IMR-90 (cell line): ENCODE measurements around the gene COL19A1. TPM values are rescaled to one million over a fixed set of nuclear protein-coding genes. Genes with fewer than 3 reads are reported as not detected.

Source experiments
- ATAC-seq: fragments of 200-7000 bp; cut with Tn5 transposase; 2 replicates; pipeline ENCODE4 v1.9.1; 2020; ENCODE audit warnings: low read depth, mild to moderate bottlenecking, moderate library complexity
- BruUV-seq: library from RNA; stranded (reverse); fragments of 400-500 nt; replicated peaks from 2 replicates; lab custom pipeline; 2021; lab: Mats Ljungman, UMichigan
- CTCF ChIA-PET: fragments of 300-600 bp; formaldehyde crosslinking; extraction: SDS; loops from one replicate; lab custom pipeline; 2021; ENCODE audit warnings: antibody characterized with exemption; lab: Yijun Ruan, JAX
- POLR2A ChIA-PET: fragments of 300-600 bp; sonication (Branson Sonifier 250); formaldehyde crosslinking; loops from one replicate; lab custom pipeline; 2022; ENCODE audit warnings: antibody characterized with exemption; ENCODE audit not compliant: unreplicated experiment; lab: Charles Lee
- DNase-seq: peaks from one replicate; pipeline ENCODE4 v3.0.0; 2013
- H2AFZ ChIP-seq: replicated peaks from 2 replicates; pipeline ENCODE3; 2013; ENCODE audit warnings: low read length, mild to moderate bottlenecking; ENCODE audit not compliant: poor library complexity
- H2AK5ac ChIP-seq: 2 replicates; pipeline ENCODE4 v1.6.1; 2013; ENCODE audit warnings: low read depth, low read length, inconsistent platforms
- H2AK9ac ChIP-seq: replicated peaks from 2 replicates; pipeline ENCODE3; 2013; ENCODE audit warnings: mild to moderate bottlenecking, low read depth, low read length, moderate library complexity; ENCODE audit not compliant: poor library complexity
- H2BK120ac ChIP-seq: 2 replicates; pipeline ENCODE4 v1.6.1; 2013; ENCODE audit warnings: low read depth, low read length, inconsistent platforms
- H2BK15ac ChIP-seq: 3 replicates; pipeline ENCODE4 v1.6.1; 2013; ENCODE audit warnings: low read depth, low read length, inconsistent platforms
- H2BK20ac ChIP-seq: 2 replicates; pipeline ENCODE4 v1.6.1; 2013; ENCODE audit warnings: low read depth, mild to moderate bottlenecking, inconsistent platforms, low read length, moderate library complexity
- H2BK5ac ChIP-seq: 2 replicates; pipeline ENCODE4 v1.6.1; 2013; ENCODE audit warnings: mild to moderate bottlenecking, low read depth, low read length, inconsistent platforms; ENCODE audit not compliant: poor library complexity, severe bottlenecking
- H3K14ac ChIP-seq: replicated peaks from 2 replicates; pipeline ENCODE4 v1.6.1; 2013; ENCODE audit warnings: low read depth, low read length, inconsistent platforms
- H3K18ac ChIP-seq: 2 replicates; pipeline ENCODE4 v1.6.1; 2013; ENCODE audit warnings: low read depth, low read length, control low read depth
- H3K23ac ChIP-seq: 2 replicates; pipeline ENCODE4 v1.6.1; 2013; ENCODE audit warnings: low read depth, low read length, inconsistent platforms
- H3K27ac ChIP-seq: 2 replicates; pipeline ENCODE4 v1.5.1; 2013; ENCODE audit warnings: mild to moderate bottlenecking, control low read depth, low read length; ENCODE audit not compliant: insufficient read depth
- H3K27me3 ChIP-seq: 2 replicates; pipeline ENCODE4 v1.6.1; 2013; ENCODE audit warnings: low read length; ENCODE audit not compliant: control insufficient read depth, insufficient read depth
- H3K36me3 ChIP-seq: 2 replicates; pipeline ENCODE4 v1.6.1; 2013; ENCODE audit warnings: low read length, mixed read lengths; ENCODE audit not compliant: control insufficient read depth, insufficient read depth
- H3K4ac ChIP-seq: 2 replicates; pipeline ENCODE4 v1.6.1; 2013; ENCODE audit warnings: low read depth, low read length, inconsistent platforms
- H3K4me1 ChIP-seq: 2 replicates; pipeline ENCODE4 v1.6.1; 2013; ENCODE audit warnings: low read length, mixed read lengths; ENCODE audit not compliant: control insufficient read depth, insufficient read depth
- H3K4me2 ChIP-seq: 2 replicates; pipeline ENCODE4 v1.6.1; 2013; ENCODE audit warnings: low read depth, mild to moderate bottlenecking, control low read depth, low read length, moderate library complexity
- H3K4me3 ChIP-seq: 2 replicates; pipeline ENCODE4 v1.5.1; 2013; ENCODE audit warnings: low read depth, mild to moderate bottlenecking, control low read depth, low read length, moderate library complexity; ENCODE audit not compliant: insufficient read depth
- H3K56ac ChIP-seq: 2 replicates; pipeline ENCODE4 v1.6.1; 2013; ENCODE audit warnings: low read length, inconsistent platforms; ENCODE audit not compliant: insufficient read depth; ENCODE audit errors: extremely low read depth
- H3K79me1 ChIP-seq, 2 experiments: 2 replicates each; pipeline ENCODE4 v1.6.1; 2013; ENCODE audit warnings: low read length in 2 of 2, inconsistent platforms in 1 of 2, low read depth in 1 of 2
- H3K9ac ChIP-seq: 2 replicates; pipeline ENCODE4 v1.6.1; 2013; ENCODE audit warnings: low read depth, low read length, control low read depth
- H3K9me1 ChIP-seq: 2 replicates; pipeline ENCODE4 v1.6.1; 2013; ENCODE audit warnings: low read length, inconsistent platforms; ENCODE audit not compliant: insufficient read depth
- H3K9me3 ChIP-seq: 2 replicates; pipeline ENCODE4 v1.6.1; 2013; ENCODE audit warnings: low read length; ENCODE audit not compliant: control insufficient read depth, insufficient read depth
- H4K20me1 ChIP-seq: 2 replicates; pipeline ENCODE4 v1.6.1; 2013; ENCODE audit warnings: low read length, inconsistent platforms; ENCODE audit not compliant: insufficient read depth
- H4K5ac ChIP-seq: 2 replicates; pipeline ENCODE4 v1.6.1; 2013; ENCODE audit warnings: mild to moderate bottlenecking, low read depth, low read length, control low read depth
- H4K8ac ChIP-seq, 2 experiments: 2 replicates each; pipeline ENCODE4 v1.6.1; 2013; ENCODE audit warnings: low read depth in 2 of 2, low read length in 2 of 2, control low read depth in 1 of 2, inconsistent platforms in 1 of 2
- H4K91ac ChIP-seq: 2 replicates; pipeline ENCODE4 v1.6.1; 2013; ENCODE audit warnings: low read depth, low read length, inconsistent platforms; ENCODE audit not compliant: insufficient read depth
- BHLHE40 ChIP-seq: fragments of 150-350 bp; IDR thresholded peaks from 2 replicates; pipeline ENCODE4 v1.6.1; 2016; ENCODE audit warnings: mild to moderate bottlenecking, low read depth, low read length
- CEBPB ChIP-seq: IDR thresholded peaks from 2 replicates; pipeline ENCODE4 v1.6.1; 2012; ENCODE audit warnings: low read depth, low read length, improper control_type of control experiment
- CHD1 ChIP-seq: IDR thresholded peaks from 2 replicates; pipeline ENCODE4 v1.6.1; 2012; ENCODE audit warnings: low read depth, low read length, improper control_type of control experiment
- CTCF ChIP-seq: conservative IDR thresholded peaks from 2 replicates; pipeline ENCODE4 v1.5.1; 2012; ENCODE audit warnings: mild to moderate bottlenecking, low read depth, low read length, improper control_type of control experiment
- FOS ChIP-seq: fragments of 150-350 bp; IDR thresholded peaks from 2 replicates; pipeline ENCODE4 v1.6.1; 2016; ENCODE audit warnings: low read depth, low read length
- MAZ ChIP-seq: IDR thresholded peaks from 2 replicates; pipeline ENCODE4 v1.6.1; 2012; ENCODE audit warnings: low read depth, mild to moderate bottlenecking, low read length, improper control_type of control experiment, moderate library complexity, borderline replicate concordance
- MXI1 ChIP-seq: IDR thresholded peaks from 2 replicates; pipeline ENCODE4 v1.6.1; 2012; ENCODE audit warnings: low read depth, mild to moderate bottlenecking, low read length, moderate library complexity, borderline replicate concordance
- NFE2L2 ChIP-seq: fragments of 150-350 bp; IDR thresholded peaks from 2 replicates; pipeline ENCODE4 v1.6.1; 2016; ENCODE audit warnings: low read depth, mild to moderate bottlenecking, low read length
- POLR2A ChIP-seq: IDR thresholded peaks from 2 replicates; pipeline ENCODE4 v1.6.1; 2012; ENCODE audit warnings: mild to moderate bottlenecking, low read depth, low read length
- RAD21 ChIP-seq: IDR thresholded peaks from 2 replicates; pipeline ENCODE4 v1.6.1; 2012; ENCODE audit warnings: low read length, improper control_type of control experiment
- RCOR1 ChIP-seq: IDR thresholded peaks from 2 replicates; pipeline ENCODE4 v1.6.1; 2012; ENCODE audit warnings: mild to moderate bottlenecking, low read length, improper control_type of control experiment; ENCODE audit not compliant: insufficient replicate concordance
- RFX5 ChIP-seq: IDR thresholded peaks from 2 replicates; pipeline ENCODE4 v1.8.0; 2012; ENCODE audit warnings: low read depth, mild to moderate bottlenecking, low read length, moderate library complexity
- SMC3 ChIP-seq: fragments of 150-350 bp; IDR thresholded peaks from 2 replicates; pipeline ENCODE4 v1.6.1; 2016; ENCODE audit warnings: low read depth, mild to moderate bottlenecking, antibody characterized with exemption, low read length, moderate library complexity
- USF2 ChIP-seq: fragments of 150-350 bp; IDR thresholded peaks from 2 replicates; pipeline ENCODE4 v1.6.1; 2017; ENCODE audit warnings: mild to moderate bottlenecking, antibody characterized with exemption, low read length, low read depth
- WGBS, 2 experiments: methylation state at CpG; one replicate each; pipeline versions ENCODE4 v1.1.5 to v1.1.7; 2013; ENCODE audit warnings: missing lambda C conversion rate in 2 of 2; ENCODE audit not compliant: insufficient read length in 1 of 2; ENCODE audit errors: extremely low coverage in 2 of 2; 5-methylcytosine and 5-hydroxymethylcytosine counted together
- dilution Hi-C: fragments of 300-500 bp; cut with HindIII; formaldehyde crosslinking; loops from one replicate; pipeline ENCODE4 v1.14.3; 2018; ENCODE audit warnings: low sequenced_read_pairs; ENCODE audit not compliant: unreplicated experiment
- in situ Hi-C: fragments of 300-500 bp; cut with MboI; formaldehyde crosslinking; loops from 3 replicates; pipeline ENCODE4 v1.14.3; 2019; ENCODE audit warnings: low sequenced_read_pairs, inconsistent platforms, mixed read lengths
- intact Hi-C: fragments of 100-400 bp; cut with micrococcal nuclease; formaldehyde crosslinking; loops from 2 replicates; pipeline ENCODE4 v1.10.0; 2022
- polyA plus RNA-seq, 3 experiments: library from polyadenylated mRNA; depleted of rRNA; stranded (reverse); fragments of >200 nt; gene quantifications; 2 replicates each; pipeline ENCODE4 v1.2.3, GENCODE V29; 2012; ENCODE audit warnings: low replicate concordance in 1 of 3
- total RNA-seq: library from RNA; depleted of rRNA; stranded (reverse); fragments of >200 nt; gene quantifications from 2 replicates; pipeline ENCODE4 v1.2.3, GENCODE V29; 2012
- TF ChIP-seq, protein P1 (sequence below): fragments of 150-350 bp; IDR thresholded peaks from 2 replicates; pipeline ENCODE4 v1.6.1; 2016; ENCODE audit warnings: low read depth, mild to moderate bottlenecking, low read length, moderate library complexity, borderline replicate concordance

COL19A1 gene
- total and polyA plus RNA-seq, 2 of the 4 experiments (the other 2 are of a cell fraction): under 0.01 TPM; not detected in 1

DNA sequence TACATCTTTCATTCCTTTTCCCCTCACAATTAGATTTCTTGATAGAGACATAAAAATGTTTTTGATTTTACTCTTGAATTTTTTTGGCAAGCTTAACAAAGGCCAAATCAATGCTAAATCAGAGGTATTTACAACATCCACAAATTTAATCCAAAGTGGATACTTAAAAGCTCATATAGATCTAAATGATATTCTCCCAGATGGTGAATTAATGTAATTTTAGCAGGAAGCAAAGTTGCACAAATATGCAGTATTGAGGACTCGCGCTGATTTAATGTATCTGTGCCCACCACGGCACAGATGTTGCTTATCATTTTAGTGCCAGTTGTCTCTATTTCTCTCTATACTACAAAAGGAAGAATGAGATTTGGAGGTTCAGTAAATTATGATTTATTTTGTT lies 167.4 kb downstream of the COL19A1 start:
- Histone ChIP-seq H3K79me1 (no peaks in the 10 kb centered on the region), H3K4ac (no peak overlapping the region), H3K14ac (no peak overlapping the region), H4K20me1 (no peaks in the 10 kb centered on the region), H2BK15ac (no peak overlapping the region), H2AK5ac (no peak overlapping the region), H2BK120ac (no peak overlapping the region), H3K9ac (no peak overlapping the region), H3K4me2 (no peak overlapping the region), H3K4me1 (no peaks in the 10 kb centered on the region), H2BK20ac (no peak overlapping the region), H3K36me3 (no peaks in the 10 kb centered on the region), H3K27me3 (no peaks in the 10 kb centered on the region), H3K4me3 (no peak overlapping the region), H2AFZ (no peak overlapping the region), H2BK5ac (no peak overlapping the region), H3K9me1 (no peaks in the 10 kb centered on the region), H3K9me3 (no peaks in the 10 kb centered on the region), H3K18ac (no peak overlapping the region), H3K23ac (no peak overlapping the region), H2AK9ac (no peak overlapping the region), H4K5ac (no peak overlapping the region), H3K27ac (no peak overlapping the region), H4K91ac (no peak overlapping the region), H4K8ac (no peak overlapping the region), H3K56ac (no peak overlapping the region)
- TF ChIP-seq SMC3 (no peak), CHD1 (no peak), RFX5 (no peak), NFE2L2 (no peak), FOS (no peak), MXI1 (no peak), USF2 (no peak), CTCF (no peak), RAD21 (no peak), MAZ (no peak), POLR2A (no peak), BHLHE40 (no peak), CEBPB (no peak), RCOR1 (no peak)
- TF ChIP-seq, protein P1, sequence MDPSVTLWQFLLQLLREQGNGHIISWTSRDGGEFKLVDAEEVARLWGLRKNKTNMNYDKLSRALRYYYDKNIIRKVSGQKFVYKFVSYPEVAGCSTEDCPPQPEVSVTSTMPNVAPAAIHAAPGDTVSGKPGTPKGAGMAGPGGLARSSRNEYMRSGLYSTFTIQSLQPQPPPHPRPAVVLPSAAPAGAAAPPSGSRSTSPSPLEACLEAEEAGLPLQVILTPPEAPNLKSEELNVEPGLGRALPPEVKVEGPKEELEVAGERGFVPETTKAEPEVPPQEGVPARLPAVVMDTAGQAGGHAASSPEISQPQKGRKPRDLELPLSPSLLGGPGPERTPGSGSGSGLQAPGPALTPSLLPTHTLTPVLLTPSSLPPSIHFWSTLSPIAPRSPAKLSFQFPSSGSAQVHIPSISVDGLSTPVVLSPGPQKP: no peak
- BruUV-seq: no TSS peak
- intact Hi-C loops: no loop called here
- ATAC-seq (no peak), DNase-seq (no peak)
- ChIA-PET CTCF (no interaction called here), POLR2A (no interaction called here)
- in situ Hi-C loops: no loop called here
- dilution Hi-C loops: no loop called here
- WGBS, 2 experiments: no CpG with 5 or more reads among the region's 3 CpGs
